ENCODE data around the gene STARD10. TPM values are rescaled to one million over a fixed set of nuclear protein-coding genes. Genes with fewer than 3 reads are reported as not detected.
A peak's percentile ranks its signal among the peaks of the same experiment; 100 is the strongest.

Gene STARD10
- total RNA-seq, 6 experiments from 2014 or later = 10.8 to 16.9 (median 15.8) TPM

DNA sequence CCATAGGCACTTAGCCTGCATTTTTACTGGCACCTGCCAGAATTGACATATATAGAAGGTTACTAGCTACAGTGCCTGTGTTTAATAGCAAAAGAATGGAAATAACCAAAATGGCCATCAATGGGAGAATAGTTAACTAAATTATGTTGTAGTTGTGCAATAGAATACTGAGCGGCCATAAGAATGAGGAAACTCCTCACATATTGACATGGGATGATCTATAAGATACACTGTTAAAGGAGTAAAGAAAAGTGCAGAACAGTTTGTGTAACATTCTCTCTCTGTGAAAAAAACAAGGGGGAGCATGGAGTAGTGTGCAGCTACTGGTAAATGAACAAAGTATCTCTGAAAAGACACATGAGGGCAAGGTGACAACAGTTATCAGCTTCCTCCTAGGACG is 63.1 kb downstream of the STARD10 start:
- H3K9me3 Mint-ChIP-seq = no peaks in the 10 kb centered on the region
- H3K27ac Mint-ChIP-seq = no peak overlapping the region
- DNase-seq = no peak
- H3K4me1 Mint-ChIP-seq (ENCODE audit: low read depth) = peaks cover 13% of the 10 kb centered on the region
- no peaks in the 10 kb centered on the region for H3K27me3 Mint-ChIP-seq (ENCODE audit: insufficient read depth)
- peaks cover 21% of the 10 kb centered on the region for H3K36me3 Mint-ChIP-seq (ENCODE audit: low read depth)
- no peak overlapping the region for H3K4me3 Mint-ChIP-seq
- TF ChIP-seq, protein P1, sequence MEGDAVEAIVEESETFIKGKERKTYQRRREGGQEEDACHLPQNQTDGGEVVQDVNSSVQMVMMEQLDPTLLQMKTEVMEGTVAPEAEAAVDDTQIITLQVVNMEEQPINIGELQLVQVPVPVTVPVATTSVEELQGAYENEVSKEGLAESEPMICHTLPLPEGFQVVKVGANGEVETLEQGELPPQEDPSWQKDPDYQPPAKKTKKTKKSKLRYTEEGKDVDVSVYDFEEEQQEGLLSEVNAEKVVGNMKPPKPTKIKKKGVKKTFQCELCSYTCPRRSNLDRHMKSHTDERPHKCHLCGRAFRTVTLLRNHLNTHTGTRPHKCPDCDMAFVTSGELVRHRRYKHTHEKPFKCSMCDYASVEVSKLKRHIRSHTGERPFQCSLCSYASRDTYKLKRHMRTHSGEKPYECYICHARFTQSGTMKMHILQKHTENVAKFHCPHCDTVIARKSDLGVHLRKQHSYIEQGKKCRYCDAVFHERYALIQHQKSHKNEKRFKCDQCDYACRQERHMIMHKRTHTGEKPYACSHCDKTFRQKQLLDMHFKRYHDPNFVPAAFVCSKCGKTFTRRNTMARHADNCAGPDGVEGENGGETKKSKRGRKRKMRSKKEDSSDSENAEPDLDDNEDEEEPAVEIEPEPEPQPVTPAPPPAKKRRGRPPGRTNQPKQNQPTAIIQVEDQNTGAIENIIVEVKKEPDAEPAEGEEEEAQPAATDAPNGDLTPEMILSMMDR (IDR thresholded peaks at IDR 0.05) = no peak

DNA sequence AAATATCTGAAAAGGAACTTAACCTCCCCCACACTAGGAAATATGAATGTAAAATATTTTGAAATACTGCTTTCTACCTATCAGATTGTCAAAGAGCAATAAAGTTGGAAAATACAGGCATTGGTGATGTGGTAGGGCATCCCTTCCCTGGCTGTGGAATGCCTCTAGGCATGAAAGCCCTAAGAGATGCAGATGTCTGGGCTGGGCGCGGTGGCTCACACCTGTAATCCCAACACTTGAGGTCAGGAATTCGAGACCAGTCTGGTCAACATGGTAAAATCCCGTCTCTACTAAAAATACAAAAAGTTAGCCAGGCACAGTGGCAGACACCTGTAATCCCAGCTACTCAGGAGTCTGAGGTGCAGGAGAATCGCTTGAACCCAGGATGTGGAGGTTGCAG is 63.6 kb downstream of the STARD10 start:
- Mint-ChIP-seq H3K4me1 (ENCODE audit: low read depth) (peaks cover 14% of the 10 kb centered on the region), H3K27me3 (ENCODE audit: insufficient read depth) (no peaks in the 10 kb centered on the region), H3K9me3 (no peaks in the 10 kb centered on the region), H3K36me3 (ENCODE audit: low read depth) (peaks cover 21% of the 10 kb centered on the region), H3K27ac (no peak overlapping the region), H3K4me3 (no peak overlapping the region)
- no peak for DNase-seq
- TF ChIP-seq, protein P1 (IDR thresholded peaks at IDR 0.05) = no peak

DNA sequence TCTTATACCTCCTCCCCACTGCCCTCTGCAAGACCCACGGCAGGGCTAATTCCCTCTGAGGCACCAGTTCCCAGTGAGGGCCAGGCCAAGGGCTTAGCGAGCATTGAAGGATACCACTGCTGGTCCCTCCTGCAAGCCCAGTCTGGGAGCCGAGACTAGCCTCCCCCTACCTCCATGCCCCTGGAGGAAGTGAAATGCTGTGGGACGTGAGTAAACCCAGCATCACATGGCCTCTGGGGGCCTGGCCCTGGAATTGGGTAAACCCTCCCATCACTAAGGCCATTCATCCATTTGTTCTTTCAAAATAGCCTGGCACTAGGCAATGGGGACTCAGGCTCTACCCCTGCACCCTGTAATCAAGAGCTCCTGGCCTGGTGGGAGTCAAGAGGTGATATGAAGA is 66.3 kb downstream of the STARD10 start:
- Mint-ChIP-seq H3K36me3 (ENCODE audit: low read depth) (peaks cover 21% of the 10 kb centered on the region), H3K27ac (peak overlapping the region; percentile 2; the same call in 1 of the 2 replicates), H3K9me3 (no peaks in the 10 kb centered on the region), H3K27me3 (ENCODE audit: insufficient read depth) (no peaks in the 10 kb centered on the region), H3K4me3 (no peak overlapping the region), H3K4me1 (ENCODE audit: low read depth) (peaks cover 25% of the 10 kb centered on the region)
- DNase-seq = no peak
- TF ChIP-seq, protein P1 (IDR thresholded peaks at IDR 0.05) = no peak

DNA sequence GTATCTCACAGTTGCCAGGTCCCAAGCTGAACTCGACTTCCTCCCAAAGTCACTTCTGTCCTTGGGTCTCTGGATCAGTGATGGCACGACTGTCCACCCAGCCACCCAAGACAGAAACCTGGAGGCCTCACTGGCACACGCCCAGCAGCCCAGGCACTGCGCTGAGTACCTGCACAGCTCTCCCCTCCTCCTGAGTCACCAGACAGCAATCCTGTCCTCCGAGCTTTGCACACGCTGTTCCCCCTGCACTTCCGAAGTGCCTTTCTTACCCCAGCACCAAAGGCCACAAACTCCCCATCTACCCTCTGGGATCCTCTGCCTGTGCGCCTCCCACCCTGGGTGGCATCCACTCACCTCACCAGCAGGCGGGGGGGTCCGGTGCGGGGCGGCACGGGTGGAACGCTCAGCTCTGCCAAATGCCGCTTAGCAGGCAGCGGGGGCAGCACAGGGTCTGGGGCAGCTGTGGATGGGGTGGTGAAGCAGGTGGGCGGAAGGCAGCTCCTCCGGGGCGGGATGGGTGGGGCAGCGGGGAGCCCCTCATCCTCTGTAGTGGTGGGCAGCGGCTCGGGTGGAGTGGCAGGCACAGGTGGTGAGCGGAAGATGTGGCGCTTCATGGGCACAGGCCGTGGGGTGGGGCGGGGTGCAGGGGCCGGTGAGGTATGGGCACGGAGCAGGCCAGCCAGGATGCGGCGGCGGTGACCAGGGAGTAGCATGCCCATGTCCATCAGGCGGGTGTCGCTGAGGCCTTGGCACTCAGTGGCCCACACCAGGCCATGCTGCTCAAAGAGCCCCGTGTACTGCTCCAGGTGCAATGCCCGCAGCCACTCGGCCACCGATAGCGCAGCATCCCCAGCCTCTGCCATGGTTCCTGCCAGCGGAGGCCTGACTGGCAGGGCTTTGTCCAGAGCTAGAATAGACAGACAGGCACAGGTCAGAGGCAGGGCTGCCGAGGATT is 67.3 kb downstream of the STARD10 start:
- no peaks in the 10 kb centered on the region for H3K27me3 Mint-ChIP-seq (ENCODE audit: insufficient read depth)
- H3K4me1 Mint-ChIP-seq (ENCODE audit: low read depth) = peaks cover 35% of the 10 kb centered on the region
- H3K4me3 Mint-ChIP-seq = no peak overlapping the region
- no peaks in the 10 kb centered on the region for H3K9me3 Mint-ChIP-seq
- DNase-seq = no peak
- H3K36me3 Mint-ChIP-seq (ENCODE audit: low read depth) = peaks cover 17% of the 10 kb centered on the region
- no peak overlapping the region for H3K27ac Mint-ChIP-seq
- TF ChIP-seq, protein P1 (IDR thresholded peaks at IDR 0.05) = no peak

DNA sequence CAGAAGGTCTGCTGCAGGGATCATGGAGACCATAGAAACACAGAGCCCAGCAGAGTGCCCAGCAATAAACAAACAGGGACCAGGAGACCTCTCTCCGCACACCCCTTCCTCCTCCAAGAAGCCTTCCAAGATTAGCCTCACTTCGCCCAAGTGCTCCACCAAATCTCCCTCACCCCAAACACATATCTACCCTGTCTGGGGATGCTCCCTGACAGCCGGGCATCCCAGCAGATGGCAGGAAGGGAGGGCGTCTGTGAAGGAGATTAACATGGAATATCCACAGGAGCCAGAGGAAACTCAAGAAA is 68.2 kb downstream of the STARD10 start:
- TF ChIP-seq, protein P1 (IDR thresholded peaks at IDR 0.05) = no peak
- Mint-ChIP-seq H3K27ac (peak overlapping the region; percentile 37), H3K27me3 (ENCODE audit: insufficient read depth) (no peaks in the 10 kb centered on the region), H3K36me3 (ENCODE audit: low read depth) (peaks cover 8% of the 10 kb centered on the region; the same call in 1 of the 2 replicates), H3K9me3 (no peaks in the 10 kb centered on the region), H3K4me3 (no peak overlapping the region), H3K4me1 (ENCODE audit: low read depth) (peaks cover 44% of the 10 kb centered on the region)
- DNase-seq = no peak
